ENCODE measurements around the gene NRF1.

The NRF1 gene

GRCh38 chr7:129801882-129802281, 190.4 kb downstream of the NRF1 start:
- no peak for FAIRE-seq
- TF ChIP-seq CTCF (IDR thresholded peaks at IDR 0.05; ENCODE audit: insufficient read depth, missing control alignments), result no peak
- no peak for DNase-seq (ENCODE audit: insufficient read length, low spot score)

GRCh38 chr7:129803546-129804081, 192.1 kb downstream of the NRF1 start:
- no peak for DNase-seq (ENCODE audit: insufficient read length, low spot score)
- no peak for FAIRE-seq
- TF ChIP-seq CTCF (IDR thresholded peaks at IDR 0.05; ENCODE audit: insufficient read depth, missing control alignments), result no peak

- FAIRE-seq (no peak), DNase-seq (ENCODE audit: insufficient read length, low spot score) (no peak)
- no peak for TF ChIP-seq CTCF (IDR thresholded peaks at IDR 0.05; ENCODE audit: insufficient read depth, missing control alignments)
Observed at GRCh38 chr7:129804111-129804889, 192.8 kb downstream of the NRF1 start.

- DNase-seq (ENCODE audit: insufficient read length, low spot score), result no peak
- TF ChIP-seq CTCF (IDR thresholded peaks at IDR 0.05; ENCODE audit: insufficient read depth, missing control alignments), result no peak
- FAIRE-seq, result no peak
Observed at GRCh38 chr7:129804890-129805719, 193.6 kb downstream of the NRF1 start.
